NCI-H1092 (cell line): ENCODE data around the gene COP1.
A peak's percentile ranks its signal among the peaks of the same experiment; 100 is the strongest.
"Not testable (repeated sequence)": the region's sequence is repeated elsewhere in the genome, so short reads cannot be mapped to it uniquely, and the experiment has no call there.

Experiments
- DNase-seq: peaks from one replicate; lab custom pipeline; 2025; lab: John Stamatoyannopoulos, UW

Gene COP1

DNA sequence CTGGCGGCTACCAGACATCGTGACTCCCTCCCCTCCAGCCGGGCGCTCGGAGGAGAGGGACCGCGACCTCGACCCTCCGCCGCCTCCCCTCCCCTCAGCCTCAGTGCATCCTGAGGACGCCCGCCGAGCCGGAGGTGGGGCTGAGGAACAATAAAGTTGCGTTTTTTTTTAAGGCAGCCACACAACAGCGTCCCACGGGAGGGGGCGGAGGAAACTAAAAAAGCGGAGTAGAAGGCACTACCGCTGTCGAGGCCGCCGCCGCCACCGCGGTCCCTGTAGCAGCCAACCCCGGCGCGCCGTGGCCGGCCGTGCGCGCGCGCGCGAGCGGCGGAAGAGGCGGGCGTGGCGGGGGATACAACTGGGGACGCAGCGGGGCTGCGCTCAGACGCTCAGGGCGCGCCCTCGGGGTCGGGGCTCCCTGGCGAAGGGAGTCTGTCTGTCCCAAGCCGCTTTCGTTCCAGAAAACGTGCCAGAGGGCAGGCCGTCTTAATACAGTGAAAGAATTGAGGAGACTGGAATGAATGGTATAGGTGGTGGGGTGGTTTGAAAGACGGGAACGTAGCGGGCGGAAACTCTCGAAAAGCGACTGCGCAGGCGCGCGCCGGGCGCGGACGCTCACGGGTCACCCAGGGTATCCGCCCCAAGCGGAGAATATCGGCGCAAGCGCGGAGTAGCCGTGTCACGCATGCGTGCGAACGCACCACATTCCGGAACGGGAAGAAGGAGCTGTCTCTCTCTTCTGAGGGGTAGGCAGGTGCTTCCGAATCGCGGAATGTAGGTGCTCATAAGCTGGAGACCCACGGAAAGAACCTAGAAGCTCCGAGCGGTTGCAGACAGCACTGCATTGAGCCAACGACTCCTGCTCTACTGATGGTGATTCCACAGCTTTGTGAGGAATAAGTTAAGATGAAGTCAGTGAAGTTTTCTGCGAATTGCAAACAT is at the start of gene COP1:
Gene COP1 (minus strand): TSS at position 326 of the 942 bp plus-strand sequence. CDS start 308 bp downstream, at position 18.
- DNase-seq = peak; percentile 98

- DNase-seq = no peak
Measured at GRCh38 chr1:176252191-176252590, 45.1 kb upstream of the COP1 start.

DNA sequence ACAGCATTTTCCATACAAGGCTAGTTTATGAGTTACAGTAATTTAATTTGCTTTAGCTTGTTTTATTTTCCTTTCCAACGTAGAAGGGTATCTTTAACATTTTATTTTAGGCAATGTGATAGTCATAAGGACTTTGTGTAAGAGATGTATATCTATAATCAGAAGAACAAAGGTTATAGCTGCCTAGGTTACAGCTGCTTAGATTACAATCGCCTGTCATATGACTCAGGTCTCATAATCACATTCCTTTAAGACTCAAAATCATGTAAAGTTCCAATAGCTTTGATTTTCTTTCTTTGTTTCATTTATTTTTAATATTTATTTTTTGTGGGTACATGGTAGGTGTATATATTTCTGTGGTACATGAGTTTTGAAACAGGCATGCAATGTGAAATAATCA is 37.8 kb upstream of the COP1 start:
- no peak for DNase-seq

- no peak for DNase-seq
Measured at GRCh38 chr1:176243746-176244145, 36.7 kb upstream of the COP1 start.

DNA sequence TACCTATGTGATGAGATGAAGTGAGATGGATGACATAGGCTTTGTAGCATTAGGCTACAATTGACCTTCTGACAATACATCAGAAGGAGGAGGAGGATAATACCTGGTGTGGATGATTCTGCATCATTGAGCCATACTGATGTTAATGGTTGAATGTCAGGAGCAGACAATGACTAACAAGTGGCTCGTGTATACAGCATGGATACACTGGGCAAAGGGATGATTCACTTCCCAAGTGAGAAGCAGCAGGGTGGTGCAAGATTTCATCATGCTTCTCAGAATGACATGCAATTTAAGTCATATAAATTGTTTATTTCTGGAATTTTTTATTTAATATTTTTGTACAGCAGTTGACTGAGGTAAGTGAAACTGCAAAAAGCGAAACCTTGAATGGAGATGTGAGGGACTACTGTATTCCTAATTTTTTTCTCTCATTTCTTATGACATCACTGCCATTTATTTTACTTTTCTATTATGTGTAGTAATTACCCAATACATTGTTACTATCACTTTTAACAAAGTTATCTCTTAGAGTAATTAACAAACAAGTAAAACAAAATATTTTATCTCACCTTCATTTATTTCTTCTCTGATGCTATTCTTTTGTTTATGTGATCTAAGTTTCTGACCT is 34.4 kb upstream of the COP1 start:
- DNase-seq = no peak

- not testable (repeated sequence) for DNase-seq
Measured at GRCh38 chr1:176233657-176234056, 26.6 kb upstream of the COP1 start.

GRCh38 chr1:176227579-176227978 is 20.5 kb upstream of the COP1 start:
- DNase-seq = no peak

DNA sequence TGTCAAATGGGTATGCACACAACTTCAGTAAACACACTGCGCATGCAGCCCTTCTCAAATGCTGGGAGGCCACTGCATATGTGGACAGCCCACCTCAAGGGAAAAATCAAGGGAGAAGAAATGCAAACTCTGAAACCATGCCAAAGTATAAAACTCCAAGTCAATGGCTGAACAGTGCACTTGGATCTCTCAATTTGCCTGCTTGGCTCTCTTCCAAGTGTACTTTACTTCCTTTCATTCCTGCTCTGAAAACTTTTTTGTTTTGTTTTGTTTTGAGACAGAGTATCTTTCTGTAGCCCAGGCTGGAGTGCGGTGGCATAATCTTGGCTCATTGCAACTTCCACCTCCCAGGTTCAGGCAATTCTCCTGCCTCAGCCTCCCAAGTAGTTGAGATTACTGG is 18.8 kb upstream of the COP1 start:
- no peak for DNase-seq

DNA sequence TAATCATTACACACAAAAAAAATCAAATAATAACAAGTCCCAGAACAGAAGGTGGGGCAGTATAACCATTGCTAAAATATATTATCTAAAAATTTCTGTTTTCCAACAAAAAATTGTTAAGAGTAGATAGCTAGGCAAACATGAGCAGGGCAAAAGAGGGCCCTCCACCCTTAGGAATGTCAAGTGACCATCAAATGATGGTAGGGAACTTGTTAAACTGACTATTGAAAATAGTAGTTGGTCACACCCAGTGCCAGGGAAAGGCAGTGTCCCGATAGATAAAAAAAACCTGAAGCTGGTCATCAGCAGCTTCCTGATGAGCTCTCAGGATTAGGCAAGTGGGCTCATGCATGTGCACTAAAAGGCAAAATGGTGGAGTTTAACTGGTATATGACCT is 18.4 kb upstream of the COP1 start:
- no peak for DNase-seq

- no peak for DNase-seq
Measured at GRCh38 chr1:176222196-176222595, 15.1 kb upstream of the COP1 start.

DNA sequence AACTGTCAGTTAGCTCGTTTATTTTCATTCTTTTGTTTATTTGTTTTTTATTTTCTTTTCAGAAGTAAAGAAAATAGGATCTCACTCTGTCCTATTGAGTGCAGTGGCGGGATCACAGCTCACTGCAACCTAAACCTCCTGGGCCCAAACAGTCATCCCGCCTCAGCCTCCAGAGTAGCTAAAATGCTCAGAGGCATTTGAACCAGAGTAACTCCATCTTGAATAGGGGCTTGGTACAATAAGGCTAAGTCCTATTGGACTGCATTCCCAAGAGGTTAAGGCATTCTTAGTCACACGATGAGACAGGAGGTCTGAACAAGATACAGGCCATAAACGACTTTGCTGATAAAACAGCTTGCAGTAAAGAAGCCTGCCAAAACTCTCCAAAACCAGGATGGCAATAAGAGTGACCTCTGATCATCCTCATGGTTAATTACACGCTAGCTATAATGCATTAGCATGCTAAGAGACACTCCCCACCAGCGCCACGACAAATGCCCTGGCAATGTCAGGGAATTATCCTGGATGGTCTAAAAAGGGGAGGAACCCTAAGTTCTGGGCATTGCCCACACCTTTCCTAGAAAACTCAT is 13.1 kb upstream of the COP1 start:
- DNase-seq = no peak

DNA sequence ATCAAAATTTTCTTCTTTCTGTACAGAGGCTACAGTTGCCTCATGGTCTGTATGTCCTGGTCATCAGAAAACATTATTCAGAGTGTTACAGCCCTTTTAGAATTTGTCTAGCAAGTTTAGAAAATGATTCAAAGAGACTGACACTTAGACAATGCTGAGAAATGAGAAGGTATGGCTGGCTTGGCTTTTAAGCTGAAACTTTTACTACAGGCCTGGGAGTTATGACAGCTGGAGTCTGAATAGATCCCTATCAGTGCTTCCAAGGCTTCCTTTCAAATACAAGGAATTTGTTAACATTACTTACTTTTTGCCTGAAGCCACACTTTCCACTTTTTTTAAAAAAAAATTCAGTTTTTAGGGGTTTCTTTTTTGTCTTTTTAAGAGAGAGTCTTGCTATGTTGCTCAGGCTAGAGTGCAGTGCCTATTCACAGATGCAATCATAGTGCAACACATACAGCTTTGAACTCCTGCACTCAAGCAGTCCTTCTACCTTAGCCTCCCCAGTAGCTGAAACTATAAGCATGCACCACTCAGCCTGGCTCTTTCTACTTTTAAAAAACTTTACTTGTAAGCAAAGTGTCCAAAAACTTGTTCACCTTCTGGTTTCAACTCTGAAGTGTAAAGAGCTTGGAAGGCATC is 10.5 kb upstream of the COP1 start:
- DNase-seq = no peak

GRCh38 chr1:176216031-176216430 is 8.9 kb upstream of the COP1 start:
- DNase-seq = no peak

- no peak for DNase-seq
Measured at GRCh38 chr1:176211396-176212165, 4.5 kb upstream of the COP1 start.

DNA sequence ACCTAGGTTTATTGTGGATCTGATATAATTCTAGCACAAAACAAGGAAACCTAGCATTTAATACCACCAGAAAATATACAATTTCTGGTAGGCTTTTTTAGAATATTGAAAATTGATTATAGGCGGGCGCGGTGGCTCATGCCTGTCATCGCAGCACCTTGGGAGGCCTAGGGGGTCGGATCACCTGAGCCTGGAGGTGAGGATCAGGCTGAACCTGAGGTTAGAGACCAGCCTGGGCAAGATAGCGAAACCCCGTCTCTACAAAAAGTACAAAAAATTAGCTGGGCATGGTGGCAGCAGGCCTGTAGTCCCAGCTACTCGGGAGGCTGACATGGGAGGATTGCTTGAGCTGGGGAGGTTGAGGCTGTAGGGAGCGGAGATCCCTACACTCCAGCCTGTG is 948 bp upstream of the COP1 start:
- DNase-seq = no peak

DNA sequence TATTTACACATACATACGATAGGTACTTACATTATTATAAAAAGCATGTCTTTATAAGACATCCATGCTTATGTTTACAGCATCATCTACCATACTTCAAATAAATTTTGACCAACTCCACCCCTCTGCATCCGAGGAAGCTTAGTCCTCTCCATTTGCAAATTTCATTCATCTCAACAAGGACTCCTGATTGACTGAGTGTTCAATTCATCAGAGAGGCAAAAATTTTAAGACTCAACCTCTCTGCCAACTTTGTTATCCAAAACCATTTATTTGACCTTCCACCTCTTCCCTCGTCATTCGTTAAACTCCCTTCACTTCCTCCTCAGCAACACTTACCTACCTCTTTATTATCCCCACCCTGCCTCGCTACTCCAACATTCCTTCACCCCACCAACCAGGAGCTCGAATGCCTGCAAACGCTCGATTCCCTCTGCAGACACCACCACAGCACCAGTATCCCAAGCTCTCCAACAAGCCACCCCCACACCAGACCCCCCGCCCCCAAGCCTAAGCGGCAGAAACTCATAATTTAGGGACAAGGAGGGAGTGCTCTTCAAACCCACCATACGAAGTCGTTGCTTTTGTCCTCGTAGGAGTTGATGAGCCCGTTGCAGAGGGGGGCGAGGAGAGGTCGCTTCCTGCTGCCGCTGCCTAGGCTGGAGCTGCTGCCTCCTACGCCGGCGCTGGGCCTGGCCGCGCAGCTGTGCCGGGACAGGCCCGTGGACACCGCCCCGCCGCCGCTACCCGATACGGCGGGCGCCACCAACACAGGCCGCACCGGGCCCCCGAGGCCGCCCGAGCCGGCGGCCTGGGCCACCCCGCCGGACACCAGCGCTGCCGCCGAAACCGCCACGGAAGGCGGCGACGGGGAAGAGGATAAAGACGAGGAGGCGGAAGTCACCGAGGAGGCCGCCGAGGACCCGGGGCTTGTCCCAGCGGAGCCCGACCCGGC is 803 bp downstream of the COP1 start:
- DNase-seq = no peak

- no peak for DNase-seq
Measured at GRCh38 chr1:176205332-176205914, 1.7 kb downstream of the COP1 start.

- not testable (repeated sequence) for DNase-seq
Measured at GRCh38 chr1:176204655-176205054, 2.4 kb downstream of the COP1 start.

GRCh38 chr1:176203735-176204134 is 3.4 kb downstream of the COP1 start:
- no peak for DNase-seq

DNA sequence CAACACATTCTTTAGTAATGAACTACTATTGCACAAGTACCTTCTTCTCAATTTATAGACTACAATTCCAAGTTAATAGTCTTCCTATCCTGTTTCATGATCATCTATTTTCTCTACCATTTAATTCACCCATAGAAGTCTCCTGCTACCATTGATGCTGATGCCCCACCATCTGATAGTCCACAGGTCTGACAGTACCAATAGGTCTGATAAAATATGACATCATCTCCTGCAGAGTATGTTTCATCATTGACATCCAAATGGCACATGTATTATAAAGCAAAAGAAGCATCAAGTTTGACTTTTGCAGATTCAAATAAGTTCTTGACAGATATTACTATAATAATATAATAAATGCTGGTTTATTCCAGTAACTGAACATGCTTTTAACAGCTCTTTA is 5.5 kb downstream of the COP1 start:
- no peak for DNase-seq
